Heart left ventricle (tissue), 16 donors: Measurements from ENCODE around the gene SYNE4. TPM values are rescaled to one million over a fixed set of nuclear protein-coding genes. Genes with fewer than 3 reads are reported as not detected.

ENCODE experiments used
- ATAC-seq, 4 donors: fragments of 200-7000 bp; cut with Tn5 transposase; one replicate each; pipeline ENCODE4 v1.9.1; 2020 to 2022; ENCODE audit warnings: moderate library complexity in 4 of 4, mild to moderate bottlenecking in 3 of 4, moderate number of reproducible peaks in 1 of 4
- DNase-seq, 5 donors: peaks; one replicate each; pipeline ENCODE4 v3.0.0-alpha.2; 2020
- H3K27ac ChIP-seq, 12 donors: fragments of 200-600 bp; sonication (generic) in 4 of 12; one replicate each; pipeline versions ENCODE4 v1.5.0 to v1.8.0; 2016 to 2022; ENCODE audit warnings: mild to moderate bottlenecking in 2 of 12
- H3K27me3 ChIP-seq, 9 donors: fragments of 200-600 bp; sonication (generic) in 2 of 9; one replicate each; pipeline versions ENCODE4 v1.5.1 to v1.8.0; 2016 to 2022; ENCODE audit warnings: mild to moderate bottlenecking in 3 of 9
- H3K36me3 ChIP-seq, 9 donors: fragments of 200-600 bp; sonication (generic) in 2 of 9; one replicate each; pipeline versions ENCODE4 v1.5.0 to v1.8.0; 2018 to 2022; ENCODE audit warnings: mild to moderate bottlenecking in 2 of 9
- H3K4me1 ChIP-seq, 12 donors: fragments of 200-600 bp; sonication (generic) in 4 of 12; one replicate each; pipeline versions ENCODE4 v1.5.0 to v1.8.0; 2016 to 2022; ENCODE audit warnings: mild to moderate bottlenecking in 3 of 12
- H3K4me3 ChIP-seq, 12 donors: fragments of 200-600 bp; sonication (generic) in 4 of 12; one replicate each; pipeline versions ENCODE4 v1.5.0 to v1.8.0; 2017 to 2022; ENCODE audit warnings: mild to moderate bottlenecking in 9 of 12, moderate library complexity in 4 of 12
- H3K9me3 ChIP-seq, 12 donors: fragments of 200-600 bp; sonication (generic) in 4 of 12; one replicate each; pipeline versions ENCODE4 v1.5.0 to v1.8.0; 2016 to 2022; ENCODE audit warnings: mild to moderate bottlenecking in 1 of 12
- POLR2A ChIP-seq, 2 donors: fragments of 450-650 bp; IDR thresholded peaks; one replicate each; pipeline ENCODE4 v1.6.1; 2017; ENCODE audit warnings: antibody characterized with exemption in 2 of 2, mild to moderate bottlenecking in 2 of 2, moderate library complexity in 2 of 2
- WGBS, 4 donors: extraction: QIAGEN DNeasy Blood & Tissue Kit in 2 of 4; methylation state at CpG; one replicate each; pipeline versions ENCODE4 v1.1.5 to v1.1.7; 2013 to 2018; 5-methylcytosine and 5-hydroxymethylcytosine counted together
- intact Hi-C, 10 donors: fragments of 100-400 bp; cut with DNase I; formaldehyde crosslinking; loops; one replicate each; pipeline versions ENCODE4 v1.11.1 to v1.14.2; 2022
- polyA plus RNA-seq, 2 donors: library from polyadenylated mRNA; stranded (reverse); fragments of 200-250 nt; gene quantifications; one replicate each; pipeline ENCODE4 v1.2.3, GENCODE V29; 2013
- total RNA-seq, 9 donors: library from RNA; depleted of rRNA in 2 of 9; stranded (reverse); fragments of >200 nt in 2 of 9; fragmentation: NEBNext Ultra II Directional in 3 of 9; extraction: Animal tissue kit (Norgen Biotek cat#: 25700) in 3 of 9; gene quantifications; one replicate each; pipeline versions ENCODE4 v1.1.0 to v1.2.4, GENCODE V29; 2016 to 2023
- TF ChIP-seq, protein P1 (sequence below), 12 donors: fragments of 200-600 bp; sonication (generic) in 4 of 12; IDR thresholded peaks; one replicate each; pipeline versions ENCODE4 v1.5.0 to v1.8.0; 2018 to 2022; ENCODE audit warnings: antibody characterized with exemption in 12 of 12, mild to moderate bottlenecking in 5 of 12
- donor health status: ischemic (EF 13 %, LVEDD 7.1; RV severe dilation, severe dysfunction).
- donor health status: healthy with polysubstance abuse.
- donor health status: DM: no; HTN: yes; CAD: no.
- donor health status: DM: no; HTN: no; CAD: no.
- donor health status: ischemic (EF 25% LVEDD 6.9; RV normal size, moderate dysfunction).
- donor health status: ischemic (EF 25% LVEDD 5.7; RV mildly dilated, moderate dysfunction).
- donor health status: healthy.
- donor health status: DM: yes; HTN: yes; CAD: no.
- donor health status: ischemic (EF 35%, LVEDD 5.7; RV mildly dilated, moderate dysfunction).
- donor health status: nonischemic (EF 11% LVEDD 7.7; RV severe dilation, severe dysfunction).
- donor health status: DM: yes; HTN: yes; CAD: no.
- donor health status: PGD.
- donor health status: ischemic (EF 29% LVEDD 5.4; RV normal size, mild dysfunction).
- donor health status: nonischemic (EF 23%, LVEDD 6.1; RV moderate dilation, normal function).

SYNE4 gene
- total and polyA plus RNA-seq, 11 donors = 0.12 to 0.50 (median 0.17) TPM; not detected in 4

DNA sequence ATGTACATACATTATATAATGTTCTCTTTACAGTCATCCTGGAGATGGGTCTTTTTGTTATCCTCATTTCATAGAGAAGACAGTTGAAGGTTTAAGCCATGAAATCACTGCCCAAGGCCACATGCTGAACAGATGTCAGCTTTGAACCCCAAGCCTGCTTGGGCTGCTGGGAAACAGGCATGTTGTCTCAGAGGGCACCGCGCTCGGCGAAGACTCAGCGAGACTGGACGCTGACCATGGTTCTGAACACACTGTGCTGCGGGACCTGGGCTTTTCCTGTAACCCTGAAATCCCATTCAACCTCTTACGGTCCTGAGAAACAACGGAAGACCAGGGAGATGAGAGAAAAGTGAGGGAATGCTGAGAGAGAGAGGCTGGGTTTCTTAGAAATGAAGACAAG, 45.1 kb downstream of the SYNE4 start:
- H3K27ac ChIP-seq = no peak overlapping the region
- ATAC-seq (peak in 3 of 4 donors; percentile 44 to 65 (median 50)), DNase-seq (peak in 2 of 5 donors; percentile 43 to 44)
- H3K27me3 ChIP-seq = peaks cover 17 to 53% (median 27%) of the 10 kb centered on the region in 9 donors
- no peak overlapping the region for H3K4me3 ChIP-seq
- no peaks in the 10 kb centered on the region for H3K36me3 ChIP-seq
- 3 to 7% (median 4%) methylated on average over 9 of the region's 9 CpGs for WGBS, 4 donors
- H3K4me1 ChIP-seq = peaks cover 0 to 15% (median 1%) of the 10 kb centered on the region in 12 donors
- TF ChIP-seq POLR2A (IDR thresholded peaks at IDR 0.05) = no peak
- TF ChIP-seq, protein P1, sequence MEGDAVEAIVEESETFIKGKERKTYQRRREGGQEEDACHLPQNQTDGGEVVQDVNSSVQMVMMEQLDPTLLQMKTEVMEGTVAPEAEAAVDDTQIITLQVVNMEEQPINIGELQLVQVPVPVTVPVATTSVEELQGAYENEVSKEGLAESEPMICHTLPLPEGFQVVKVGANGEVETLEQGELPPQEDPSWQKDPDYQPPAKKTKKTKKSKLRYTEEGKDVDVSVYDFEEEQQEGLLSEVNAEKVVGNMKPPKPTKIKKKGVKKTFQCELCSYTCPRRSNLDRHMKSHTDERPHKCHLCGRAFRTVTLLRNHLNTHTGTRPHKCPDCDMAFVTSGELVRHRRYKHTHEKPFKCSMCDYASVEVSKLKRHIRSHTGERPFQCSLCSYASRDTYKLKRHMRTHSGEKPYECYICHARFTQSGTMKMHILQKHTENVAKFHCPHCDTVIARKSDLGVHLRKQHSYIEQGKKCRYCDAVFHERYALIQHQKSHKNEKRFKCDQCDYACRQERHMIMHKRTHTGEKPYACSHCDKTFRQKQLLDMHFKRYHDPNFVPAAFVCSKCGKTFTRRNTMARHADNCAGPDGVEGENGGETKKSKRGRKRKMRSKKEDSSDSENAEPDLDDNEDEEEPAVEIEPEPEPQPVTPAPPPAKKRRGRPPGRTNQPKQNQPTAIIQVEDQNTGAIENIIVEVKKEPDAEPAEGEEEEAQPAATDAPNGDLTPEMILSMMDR (IDR thresholded peaks at IDR 0.05) = no peak
- H3K9me3 ChIP-seq = no peaks in the 10 kb centered on the region
- intact Hi-C loops = no loop called here

DNA sequence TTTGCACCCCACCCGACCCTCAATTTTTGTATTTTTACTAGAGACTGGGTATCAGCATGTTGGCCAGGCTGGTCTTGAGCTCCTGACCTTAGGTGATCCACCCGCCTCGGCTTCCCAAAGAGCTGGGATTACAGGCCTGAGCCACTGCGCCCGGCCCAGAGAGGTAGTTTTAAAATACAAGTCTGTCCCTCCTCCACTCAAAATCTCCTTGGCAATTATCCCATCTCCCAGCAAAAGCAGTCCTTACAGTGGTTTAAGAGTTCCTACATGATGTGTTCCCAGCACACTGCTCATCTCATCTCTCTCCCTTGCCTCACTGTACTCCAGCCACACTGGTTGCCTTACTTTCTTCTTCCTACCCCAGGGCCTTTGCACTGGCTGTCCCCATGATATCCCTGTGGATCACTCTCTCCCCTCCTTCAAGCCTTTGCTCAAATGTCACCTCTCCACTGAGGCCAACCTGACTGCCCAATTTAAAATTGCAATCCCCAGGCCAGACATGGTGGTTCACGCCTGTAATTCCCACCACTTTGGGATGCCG, 48.1 kb downstream of the SYNE4 start:
- Histone ChIP-seq H3K27ac (no peak overlapping the region), H3K36me3 (no peaks in the 10 kb centered on the region), H3K9me3 (peaks cover 0 to 6% (median 0%) of the 10 kb centered on the region in 12 donors), H3K4me1 (peaks cover 0 to 15% (median 1%) of the 10 kb centered on the region in 12 donors), H3K27me3 (peaks cover 17 to 65% (median 31%) of the 10 kb centered on the region in 9 donors), H3K4me3 (no peak overlapping the region)
- TF ChIP-seq, protein P1 (IDR thresholded peaks at IDR 0.05) = no peak
- TF ChIP-seq POLR2A (IDR thresholded peaks at IDR 0.05) = no peak
- 80 to 85% (median 83%) methylated on average over 7 of the region's 7 CpGs for WGBS, 4 donors
- DNase-seq (no peak), ATAC-seq (no peak)
- intact Hi-C loops = no loop called here

DNA sequence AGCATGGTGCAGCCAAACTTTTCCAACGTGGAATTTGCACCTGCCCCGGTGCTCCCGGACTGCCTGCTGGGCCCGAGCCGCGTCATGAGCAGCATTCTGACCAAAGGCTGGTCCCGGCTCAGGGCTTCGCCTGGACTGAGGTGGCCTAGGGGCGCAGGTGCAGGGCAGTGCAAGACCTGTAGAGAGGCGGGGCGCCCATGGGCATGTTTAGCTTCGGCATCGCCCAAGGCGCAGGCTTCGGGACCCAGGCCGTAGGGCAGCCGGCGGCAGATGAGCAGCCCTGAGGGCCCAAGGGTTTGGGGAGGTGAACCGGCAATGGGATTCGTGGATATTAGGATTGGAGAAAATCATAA, 48.7 kb downstream of the SYNE4 start:
- intact Hi-C loops = no loop called here
- no peaks in the 10 kb centered on the region for H3K36me3 ChIP-seq
- H3K27me3 ChIP-seq = peaks cover 17 to 65% (median 31%) of the 10 kb centered on the region in 9 donors
- H3K4me3 ChIP-seq = no peak overlapping the region
- DNase-seq (peak in 1 of 5 donors; percentile 13), ATAC-seq (no peak)
- peaks cover 0 to 15% (median 1%) of the 10 kb centered on the region in 12 donors for H3K4me1 ChIP-seq
- H3K9me3 ChIP-seq = peaks cover 0 to 6% (median 0%) of the 10 kb centered on the region in 12 donors
- no peak overlapping the region for H3K27ac ChIP-seq
- no peak for TF ChIP-seq POLR2A (IDR thresholded peaks at IDR 0.05)
- TF ChIP-seq, protein P1 (IDR thresholded peaks at IDR 0.05) = no peak
- 32 to 55% (median 37%) methylated on average over 11 to 20 of the region's 20 CpGs for WGBS, 4 donors

DNA sequence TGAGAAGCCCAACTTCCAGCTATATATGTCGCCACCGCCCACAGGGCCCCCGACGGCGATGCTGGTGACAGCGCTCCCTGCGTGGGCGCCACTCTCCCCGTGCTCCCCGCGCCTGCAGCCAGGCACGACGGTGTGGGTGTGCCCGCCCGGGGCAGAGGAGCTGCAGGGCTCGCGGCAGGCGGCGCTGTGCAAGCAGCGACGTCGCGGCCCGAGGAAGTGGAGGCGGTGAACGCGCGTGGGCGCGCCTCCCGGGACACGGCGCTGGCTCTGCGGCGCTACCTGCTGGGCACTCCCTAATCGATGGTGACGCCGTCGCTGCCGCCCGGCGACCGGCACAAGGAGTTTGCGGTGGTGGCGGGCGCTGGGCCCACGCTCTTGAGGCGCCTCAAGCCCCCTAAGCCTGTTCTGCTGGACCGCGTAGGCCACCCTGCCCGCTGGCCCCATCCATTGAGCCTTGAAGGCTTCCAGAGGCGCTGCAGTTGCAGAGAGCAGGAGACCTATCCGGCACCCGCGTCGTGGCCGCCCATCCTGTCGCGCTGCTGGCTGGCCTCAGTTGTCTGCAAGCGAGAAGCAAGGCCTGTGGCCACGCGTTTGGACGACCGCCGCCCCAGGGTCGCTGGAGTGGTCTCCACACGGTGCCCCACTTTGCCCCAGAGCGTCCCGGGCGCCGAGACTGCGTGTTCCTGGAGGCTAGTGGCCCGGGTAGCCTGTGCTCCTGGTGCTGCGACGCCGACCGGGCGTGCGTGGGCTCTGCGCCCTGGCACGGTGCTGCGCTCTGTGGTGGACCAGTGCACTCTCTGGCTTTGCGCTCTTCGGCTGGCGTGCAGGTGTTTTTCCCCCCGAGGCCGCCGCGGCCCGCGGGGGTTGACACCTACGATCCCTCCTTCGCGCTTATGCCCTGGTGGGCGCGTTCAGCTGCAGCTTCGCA, 49.3 kb downstream of the SYNE4 start:
- Histone ChIP-seq H3K27ac (no peak overlapping the region), H3K36me3 (no peaks in the 10 kb centered on the region), H3K27me3 (peaks cover 17 to 65% (median 31%) of the 10 kb centered on the region in 9 donors), H3K9me3 (peaks cover 0 to 6% (median 0%) of the 10 kb centered on the region in 12 donors), H3K4me1 (peaks cover 0 to 18% (median 1%) of the 10 kb centered on the region in 12 donors), H3K4me3 (peak overlapping the region in 5 of 12 donors; percentile 4 to 43 (median 28))
- DNase-seq (peak; percentile 33 to 77 (median 39)), ATAC-seq (peak in 3 of 4 donors; percentile 60 to 83 (median 69))
- intact Hi-C loops = no loop called here
- TF ChIP-seq POLR2A (IDR thresholded peaks at IDR 0.05) = no peak
- TF ChIP-seq, protein P1 (IDR thresholded peaks at IDR 0.05) = peak in 9 of 12 donors; percentile 7 to 44 (median 21)
- 6 to 13% (median 11%) methylated on average over 23 to 97 of the region's 97 CpGs for WGBS, 4 donors
